Measurements from ENCODE around the gene ARPC3.
"Not testable (repeated sequence)": the region's sequence is repeated elsewhere in the genome, so short reads cannot be mapped to it uniquely, and the experiment has no call there.

The ARPC3 gene

GRCh38 chr12:110449799-110450497 is at the start of gene ARPC3:
ARPC3 (minus strand) TSS chr12:110450337; CDS start chr12:110450260, 77 bp downstream.
- DNase-seq (ENCODE audit: low read depth), result peak; percentile 67

GRCh38 chr12:110498984-110499706 is 49.0 kb upstream of the ARPC3 start:
- peak; percentile 71 for DNase-seq (ENCODE audit: low read depth)

GRCh38 chr12:110475426-110475825 is 25.3 kb upstream of the ARPC3 start:
- DNase-seq (ENCODE audit: low read depth), result no peak

GRCh38 chr12:110468214-110469048 is 18.3 kb upstream of the ARPC3 start, which contains the start of the genes FAM216A and GPN3:
FAM216A (plus strand) TSS chr12:110468845; CDS start chr12:110468876, 31 bp downstream.
GPN3 (minus strand) TSS chr12:110468257; CDS start chr12:110468203, 54 bp downstream.
- peak; percentile 97 for DNase-seq (ENCODE audit: low read depth)

GRCh38 chr12:110467847-110468213 is 17.7 kb upstream of the ARPC3 start:
- DNase-seq (ENCODE audit: low read depth), result no peak

- DNase-seq (ENCODE audit: low read depth), result no peak
These were observed 16.7 kb upstream of the ARPC3 start for GRCh38 chr12:110466791-110467190.

GRCh38 chr12:110465765-110466164 is 15.6 kb upstream of the ARPC3 start:
- not testable (repeated sequence) for DNase-seq (ENCODE audit: low read depth)

GRCh38 chr12:110465024-110465423 is 14.9 kb upstream of the ARPC3 start:
- no peak for DNase-seq (ENCODE audit: low read depth)

GRCh38 chr12:110461189-110461588 is 11.1 kb upstream of the ARPC3 start:
- DNase-seq (ENCODE audit: low read depth), result not testable (repeated sequence)

GRCh38 chr12:110458756-110459155 is 8.6 kb upstream of the ARPC3 start:
- DNase-seq (ENCODE audit: low read depth), result no peak

GRCh38 chr12:110453569-110454296 is 3.6 kb upstream of the ARPC3 start:
- DNase-seq (ENCODE audit: low read depth), result no peak

- no peak for DNase-seq (ENCODE audit: low read depth)
These were observed 1.1 kb upstream of the ARPC3 start for GRCh38 chr12:110451263-110451662.

- DNase-seq (ENCODE audit: low read depth), result no peak
These were observed 5.7 kb downstream of the ARPC3 start for GRCh38 chr12:110444455-110444854.

GRCh38 chr12:110436231-110436630 is 13.9 kb downstream of the ARPC3 start:
- no peak for DNase-seq (ENCODE audit: low read depth)

GRCh38 chr12:110431957-110432587 is 18.1 kb downstream of the ARPC3 start:
- DNase-seq (ENCODE audit: low read depth), result no peak

- DNase-seq (ENCODE audit: low read depth), result not testable (repeated sequence)
These were observed 20.5 kb downstream of the ARPC3 start for GRCh38 chr12:110429676-110430075.

GRCh38 chr12:110426406-110426805 is 23.7 kb downstream of the ARPC3 start:
- DNase-seq (ENCODE audit: low read depth), result no peak

- no peak for DNase-seq (ENCODE audit: low read depth)
These were observed 25.9 kb downstream of the ARPC3 start for GRCh38 chr12:110424237-110424636.

GRCh38 chr12:110421701-110422100 is 28.4 kb downstream of the ARPC3 start:
- no peak for DNase-seq (ENCODE audit: low read depth)

- no peak for DNase-seq (ENCODE audit: low read depth)
These were observed 28.9 kb downstream of the ARPC3 start for GRCh38 chr12:110421159-110421661.

GRCh38 chr12:110420644-110421043 is 29.5 kb downstream of the ARPC3 start:
- DNase-seq (ENCODE audit: low read depth), result not testable (repeated sequence)
